ENCODE results near the gene KIAA0930. TPM values are rescaled to one million over a fixed set of nuclear protein-coding genes. Genes with fewer than 3 reads are reported as not detected.

KIAA0930 gene
- total RNA-seq, 1 experiment from 2014 or later = 15.2 TPM

DNA sequence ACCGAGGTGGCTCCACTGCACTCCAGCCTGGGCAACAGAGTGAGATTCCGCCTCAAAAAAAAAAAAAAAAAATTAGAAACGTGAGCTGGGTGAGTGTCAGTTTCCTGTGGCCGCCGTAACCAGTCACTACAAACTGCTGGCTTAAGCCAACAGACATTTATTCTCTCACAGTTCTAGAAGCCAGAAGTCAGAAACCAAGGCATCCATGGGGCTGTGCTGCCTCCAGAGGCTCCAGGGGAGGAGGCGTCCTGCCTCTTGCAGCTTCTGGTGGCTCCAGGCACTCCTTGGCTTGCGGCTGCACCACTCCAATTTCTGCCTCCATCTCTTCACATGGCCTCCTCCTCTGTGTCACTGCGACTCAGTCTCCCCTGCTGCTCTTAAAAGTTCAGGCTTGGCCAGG is 11.1 kb upstream of the KIAA0930 start:
- Histone ChIP-seq H3K27ac (no peak overlapping the region), H3K4me3 (no peak overlapping the region), H3K9me3 (replicated peaks) (no peaks in the 10 kb centered on the region), H3K36me3 (no peaks in the 10 kb centered on the region), H3K27me3 (no peaks in the 10 kb centered on the region), H3K4me1 (no peaks in the 10 kb centered on the region)
- no peak for DNase-seq

DNA sequence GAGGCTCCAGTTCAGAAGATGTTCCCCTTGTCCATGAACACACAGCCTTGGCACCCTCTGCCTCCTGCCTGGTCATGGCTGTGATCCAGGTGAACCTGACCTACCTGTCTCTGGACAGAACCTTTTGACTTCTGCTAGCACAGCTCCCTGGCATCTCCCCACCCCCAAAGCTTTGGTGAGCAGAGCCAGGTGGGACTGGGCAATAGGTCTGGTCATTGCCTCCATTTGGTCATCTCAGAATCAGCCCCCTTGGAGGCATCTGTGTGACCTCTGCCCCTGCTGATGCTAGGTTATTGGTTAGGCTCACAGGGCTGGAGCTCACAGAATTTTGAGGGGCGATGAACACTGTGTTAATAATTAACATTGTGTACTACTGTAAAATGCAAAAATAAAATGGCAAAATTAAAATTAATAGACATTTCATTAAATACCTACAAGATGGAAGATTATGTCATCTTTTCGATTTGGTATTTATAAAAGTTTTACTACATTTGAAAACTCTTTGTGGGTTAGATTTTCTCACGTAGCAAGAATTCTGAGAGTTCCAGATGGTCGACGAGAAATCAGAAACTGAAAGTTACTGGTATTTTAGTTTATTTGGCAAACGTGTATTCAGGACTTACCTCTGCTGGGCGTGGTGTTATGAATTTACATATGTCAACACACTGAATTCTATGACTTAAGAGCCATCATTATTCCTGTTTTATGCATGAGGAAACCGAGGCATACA is 8.3 kb upstream of the KIAA0930 start:
- H3K27ac ChIP-seq = no peak overlapping the region
- no peaks in the 10 kb centered on the region for H3K36me3 ChIP-seq
- no peaks in the 10 kb centered on the region for H3K9me3 ChIP-seq (replicated peaks)
- no peaks in the 10 kb centered on the region for H3K4me1 ChIP-seq
- H3K27me3 ChIP-seq = no peaks in the 10 kb centered on the region
- no peak for DNase-seq
- no peak overlapping the region for H3K4me3 ChIP-seq

DNA sequence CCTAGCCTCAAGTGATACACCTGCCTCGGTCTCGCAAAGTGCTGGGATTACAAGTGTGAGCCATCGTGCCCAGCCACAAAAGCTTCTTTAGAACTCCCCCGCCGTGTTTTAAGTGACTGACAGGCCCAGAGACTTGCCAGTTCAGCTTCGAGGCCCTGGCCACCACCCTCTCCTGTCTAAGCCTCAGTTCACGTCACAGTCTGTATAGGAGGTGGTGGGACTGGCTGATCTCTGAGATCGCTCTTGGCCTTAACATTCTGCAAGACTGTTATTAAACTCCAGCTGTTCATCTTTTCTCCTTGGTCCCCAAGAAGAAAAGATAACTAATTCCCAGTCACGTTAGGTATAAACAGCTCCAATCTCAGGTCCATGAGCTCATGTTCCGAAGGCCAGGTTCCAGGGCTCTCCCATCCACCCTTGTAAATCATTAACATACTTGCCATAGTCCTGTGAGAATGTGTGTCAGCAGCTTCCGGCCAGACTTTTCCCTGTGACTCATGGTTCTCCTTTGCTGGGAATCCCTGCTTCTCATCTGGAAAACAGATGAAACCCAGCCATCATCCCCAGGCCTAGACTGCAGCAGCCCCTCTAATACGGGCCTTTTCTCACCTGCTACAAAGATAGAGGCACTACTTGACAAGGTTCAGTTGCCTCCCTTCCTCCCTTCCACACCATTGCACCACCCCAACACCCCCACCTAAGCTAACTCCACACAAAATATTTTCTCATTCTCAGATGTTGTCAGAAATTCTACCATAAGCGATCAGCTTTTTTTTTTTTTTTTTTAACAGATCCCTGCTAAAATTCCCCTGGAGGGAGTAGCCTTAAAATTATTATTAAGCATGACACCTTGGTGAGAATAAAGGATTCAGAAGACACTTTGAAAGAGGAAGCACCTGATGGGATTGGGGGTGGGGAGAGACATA is 5.6 kb upstream of the KIAA0930 start:
- Histone ChIP-seq H3K27me3 (no peaks in the 10 kb centered on the region), H3K9me3 (replicated peaks) (no peaks in the 10 kb centered on the region), H3K4me3 (no peak overlapping the region), H3K36me3 (no peaks in the 10 kb centered on the region), H3K4me1 (no peaks in the 10 kb centered on the region), H3K27ac (no peak overlapping the region)
- peak; percentile 19 to 51 for DNase-seq

DNA sequence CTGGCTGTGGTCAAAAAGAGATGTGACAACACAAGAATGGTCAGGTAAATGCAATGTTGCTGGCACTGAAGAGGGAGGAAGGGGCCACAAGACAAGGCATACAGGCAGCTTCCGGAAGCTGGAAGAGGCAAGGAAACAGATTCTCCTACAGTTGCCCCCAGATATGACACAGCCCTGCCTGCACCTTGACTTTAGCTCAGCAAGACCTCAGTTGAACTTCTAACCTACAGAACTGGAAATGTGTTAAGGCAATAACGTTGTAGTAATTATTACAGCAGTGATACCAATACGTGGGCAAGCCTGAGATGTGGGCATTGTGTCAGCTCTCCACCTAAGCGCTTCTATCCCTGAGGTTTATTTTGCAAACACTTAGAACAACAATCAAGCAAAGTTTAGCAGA is 4.2 kb upstream of the KIAA0930 start:
- no peak overlapping the region for H3K4me3 ChIP-seq
- H3K9me3 ChIP-seq (replicated peaks) = no peaks in the 10 kb centered on the region
- no peaks in the 10 kb centered on the region for H3K4me1 ChIP-seq
- no peak overlapping the region for H3K27ac ChIP-seq
- no peaks in the 10 kb centered on the region for H3K27me3 ChIP-seq
- H3K36me3 ChIP-seq = no peaks in the 10 kb centered on the region
- no peak for DNase-seq

DNA sequence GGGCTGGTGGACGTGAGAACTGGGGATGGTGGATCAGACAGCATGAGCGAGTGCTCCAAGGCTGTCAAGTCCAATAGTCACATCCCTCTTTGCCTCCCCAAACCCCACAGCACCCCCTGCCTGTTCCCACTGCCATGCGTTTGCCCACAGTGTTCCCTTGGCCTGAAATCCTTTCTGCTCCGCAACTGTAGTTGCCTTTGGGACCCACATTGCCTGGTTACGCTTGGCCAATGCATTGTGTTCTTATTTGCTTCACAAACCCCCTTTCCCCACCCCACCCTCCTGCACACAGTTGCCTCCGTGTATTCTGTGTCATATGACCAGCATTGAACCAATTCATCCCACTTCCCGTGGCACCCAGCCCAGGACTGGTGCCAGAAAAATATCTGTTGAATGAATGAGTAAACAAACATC is 2.1 kb upstream of the KIAA0930 start:
- H3K4me3 ChIP-seq = no peak overlapping the region
- no peaks in the 10 kb centered on the region for H3K9me3 ChIP-seq (replicated peaks)
- no peaks in the 10 kb centered on the region for H3K27me3 ChIP-seq
- H3K27ac ChIP-seq = no peak overlapping the region
- H3K4me1 ChIP-seq = no peaks in the 10 kb centered on the region
- peak in 1 of 2 experiments; percentile 9 for DNase-seq
- no peaks in the 10 kb centered on the region for H3K36me3 ChIP-seq

DNA sequence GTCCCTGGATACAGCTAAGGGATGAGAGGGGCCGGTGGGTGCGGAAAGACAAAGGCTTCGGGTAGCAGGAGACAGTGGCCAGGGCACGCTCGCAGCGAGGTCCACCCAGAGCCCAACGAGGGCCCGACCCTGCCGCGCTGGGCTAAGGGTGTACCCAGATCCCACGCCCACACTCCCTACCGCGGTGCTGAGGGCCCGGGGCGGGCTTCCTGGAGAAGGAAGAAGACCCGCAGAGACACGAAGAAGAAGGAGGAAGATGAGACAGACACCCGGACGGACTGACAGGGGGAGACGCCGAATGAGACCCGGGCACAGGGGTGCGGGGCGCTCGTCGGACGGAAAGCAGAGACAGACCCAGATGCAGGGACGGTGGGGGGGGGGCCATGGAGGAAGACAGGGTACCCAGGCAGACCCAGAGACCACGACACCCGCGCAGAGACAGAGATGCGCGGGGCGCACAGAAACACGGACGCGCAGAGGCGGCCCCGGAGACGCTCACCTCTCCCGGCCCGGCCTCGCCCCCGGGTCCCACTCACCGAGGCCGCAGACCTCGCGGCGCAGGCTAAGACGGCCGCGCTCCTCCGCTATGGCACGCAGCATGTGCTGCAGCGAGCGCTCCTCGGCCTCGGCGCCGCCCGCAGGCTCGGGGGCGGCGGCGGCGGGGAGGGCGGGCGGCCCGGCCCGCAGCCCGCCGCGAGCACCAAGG is 437 bp downstream of the KIAA0930 start:
- Histone ChIP-seq H3K4me1 (no peaks in the 10 kb centered on the region), H3K9me3 (replicated peaks) (no peaks in the 10 kb centered on the region), H3K27ac (no peak overlapping the region), H3K27me3 (no peaks in the 10 kb centered on the region), H3K4me3 (peak overlapping the region; percentile 66), H3K36me3 (no peaks in the 10 kb centered on the region)
- DNase-seq = peak; percentile 13 to 29

DNA sequence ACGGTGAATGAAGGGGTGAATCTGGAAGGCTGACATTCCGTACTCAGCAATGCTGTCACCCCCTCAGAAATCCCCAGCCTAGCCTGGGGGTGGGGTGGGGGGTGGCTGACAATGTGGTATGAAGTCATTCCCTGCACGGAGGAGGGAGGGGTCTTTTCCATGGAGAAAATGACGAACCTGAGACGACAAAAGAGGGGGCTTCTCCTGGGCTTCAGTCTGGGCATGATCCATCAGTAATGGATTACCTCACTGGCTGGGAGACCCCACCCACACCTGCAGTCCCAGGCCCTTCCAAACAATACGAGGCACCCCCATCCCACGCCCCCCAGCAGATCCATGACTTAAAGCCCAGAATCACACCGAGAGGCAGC is 1.0 kb downstream of the KIAA0930 start:
- H3K27me3 ChIP-seq = no peaks in the 10 kb centered on the region
- H3K9me3 ChIP-seq (replicated peaks) = no peaks in the 10 kb centered on the region
- no peak for DNase-seq
- H3K4me1 ChIP-seq = no peaks in the 10 kb centered on the region
- H3K36me3 ChIP-seq = no peaks in the 10 kb centered on the region
- peak overlapping the region; percentile 66 for H3K4me3 ChIP-seq
- H3K27ac ChIP-seq = no peak overlapping the region

DNA sequence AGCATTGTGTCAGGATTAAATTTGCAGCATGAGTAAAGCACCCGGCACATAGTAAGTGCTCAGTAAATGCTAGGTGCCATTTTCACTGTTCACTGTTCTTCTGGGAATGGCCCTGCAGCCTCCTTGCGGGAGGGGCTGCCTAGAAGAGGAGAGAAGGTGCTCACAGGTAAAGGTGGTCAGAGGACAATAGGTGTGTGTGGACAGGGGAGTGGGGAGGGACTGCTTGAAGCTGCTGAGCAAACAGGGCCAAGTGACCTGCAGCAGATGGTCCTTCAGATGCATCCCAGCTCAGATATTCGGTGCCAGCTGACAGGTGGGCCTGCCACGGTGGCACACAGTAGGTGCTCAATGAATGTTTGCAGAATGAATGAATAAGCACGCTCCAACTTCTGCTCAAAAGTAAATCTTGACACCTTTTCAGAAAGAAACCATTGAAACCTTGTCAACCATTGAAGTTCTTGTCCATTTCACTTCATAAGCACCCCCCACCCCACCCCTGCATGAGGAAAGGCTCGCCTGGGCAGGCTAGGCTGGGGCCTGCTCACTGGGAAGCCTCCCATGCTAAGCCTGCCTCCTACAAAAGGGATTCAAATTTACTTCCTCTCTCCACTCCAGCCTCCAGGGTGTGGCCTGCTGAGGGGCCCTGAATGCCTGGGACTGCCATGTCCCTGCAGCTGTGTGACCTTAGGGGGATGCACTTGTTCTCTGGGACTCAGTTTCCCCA is 1.6 kb downstream of the KIAA0930 start:
- Histone ChIP-seq H3K36me3 (no peaks in the 10 kb centered on the region), H3K27ac (no peak overlapping the region), H3K9me3 (replicated peaks) (no peaks in the 10 kb centered on the region), H3K27me3 (no peaks in the 10 kb centered on the region), H3K4me3 (no peak overlapping the region), H3K4me1 (no peaks in the 10 kb centered on the region)
- no peak for DNase-seq

DNA sequence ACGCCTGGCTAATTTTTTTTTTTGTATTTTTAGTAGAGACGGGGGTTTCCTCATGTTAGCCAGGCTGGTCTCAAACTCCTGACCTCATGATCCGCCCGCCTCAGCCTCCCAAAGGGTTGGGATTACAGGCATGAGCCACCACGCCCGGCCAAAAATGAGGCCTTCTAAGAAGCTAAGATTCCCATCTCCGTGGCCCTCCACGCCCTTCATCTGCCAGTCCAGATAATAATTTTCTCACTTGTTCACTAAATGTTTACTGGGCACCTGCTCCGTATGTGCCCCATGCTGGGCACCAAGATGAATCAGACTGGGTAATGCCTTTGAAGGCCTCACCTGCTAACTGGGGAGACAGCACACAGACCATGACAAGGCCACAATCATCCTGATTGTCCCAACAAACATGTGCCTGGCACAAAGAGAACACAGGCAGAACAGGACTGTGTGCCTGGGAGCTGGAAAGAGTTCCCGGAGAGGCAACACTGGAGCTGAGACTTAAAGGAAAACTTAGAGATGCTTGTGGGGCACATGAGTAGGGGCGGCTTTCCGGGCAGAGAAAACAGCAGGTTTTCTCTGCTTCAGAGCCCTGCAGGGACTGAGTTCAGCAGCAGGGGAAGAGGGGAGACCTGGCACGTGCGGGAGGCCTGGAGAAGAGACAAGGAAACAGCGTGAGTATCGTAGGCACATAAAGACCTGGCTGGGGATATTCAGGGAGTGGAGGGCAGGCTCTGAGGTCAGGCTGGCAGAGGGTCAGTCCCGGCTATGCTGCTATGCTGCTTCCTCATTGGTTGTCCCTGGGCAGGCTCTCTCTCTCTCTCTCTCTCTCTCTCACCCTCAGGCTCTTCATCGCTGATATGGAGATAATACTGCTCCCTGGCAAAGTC is 2.4 kb downstream of the KIAA0930 start:
- no peak overlapping the region for H3K27ac ChIP-seq
- no peak overlapping the region for H3K4me3 ChIP-seq
- H3K9me3 ChIP-seq (replicated peaks) = no peaks in the 10 kb centered on the region
- no peaks in the 10 kb centered on the region for H3K27me3 ChIP-seq
- H3K4me1 ChIP-seq = no peaks in the 10 kb centered on the region
- no peak for DNase-seq
- H3K36me3 ChIP-seq = no peaks in the 10 kb centered on the region

DNA sequence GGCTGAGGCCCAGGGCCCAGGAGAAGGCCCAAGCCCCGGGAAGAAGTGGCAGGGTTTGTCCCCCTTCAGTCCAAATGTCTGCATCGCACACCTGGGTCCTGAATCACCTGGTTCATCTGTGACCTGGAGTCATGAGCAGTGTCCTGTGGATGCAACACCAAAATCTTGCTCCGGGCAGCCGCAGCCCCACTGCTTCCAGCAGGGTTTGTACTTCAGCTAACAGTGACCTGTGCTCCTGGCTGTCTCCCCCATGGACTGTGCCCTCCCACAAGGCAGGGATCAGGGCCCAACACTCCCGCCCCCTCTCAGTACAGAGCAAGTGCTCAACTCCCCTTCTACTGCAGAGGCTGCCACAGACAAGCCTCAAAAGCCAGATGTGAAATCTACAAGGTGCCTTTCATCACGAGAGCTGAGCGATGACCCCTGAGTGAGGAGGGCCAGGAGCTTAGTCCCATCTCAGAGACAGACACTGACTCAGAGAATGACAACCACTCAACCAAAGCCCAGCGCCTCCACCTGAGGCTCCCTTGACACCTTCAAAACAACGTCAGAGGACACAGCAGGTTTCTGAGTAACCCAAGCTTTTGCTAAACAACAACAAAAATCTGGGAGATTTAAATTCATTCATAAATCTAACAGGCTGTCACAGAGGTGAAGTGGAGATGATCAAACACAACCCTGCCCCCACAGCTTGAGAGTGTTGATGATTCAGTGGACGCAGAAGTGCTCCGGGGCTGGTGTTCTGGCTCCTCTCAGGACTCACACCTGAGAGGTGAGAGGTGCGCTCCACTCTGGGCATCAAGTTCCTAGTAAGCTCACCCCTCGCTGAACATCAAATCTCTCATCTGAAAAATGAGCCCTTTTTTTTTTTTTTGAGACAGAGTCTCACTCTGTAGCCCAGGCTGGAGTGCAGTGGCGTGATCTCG is 3.4 kb downstream of the KIAA0930 start:
- Histone ChIP-seq H3K4me3 (no peak overlapping the region), H3K27me3 (no peaks in the 10 kb centered on the region), H3K4me1 (no peaks in the 10 kb centered on the region), H3K27ac (no peak overlapping the region), H3K36me3 (no peaks in the 10 kb centered on the region), H3K9me3 (replicated peaks) (no peaks in the 10 kb centered on the region)
- no peak for DNase-seq

DNA sequence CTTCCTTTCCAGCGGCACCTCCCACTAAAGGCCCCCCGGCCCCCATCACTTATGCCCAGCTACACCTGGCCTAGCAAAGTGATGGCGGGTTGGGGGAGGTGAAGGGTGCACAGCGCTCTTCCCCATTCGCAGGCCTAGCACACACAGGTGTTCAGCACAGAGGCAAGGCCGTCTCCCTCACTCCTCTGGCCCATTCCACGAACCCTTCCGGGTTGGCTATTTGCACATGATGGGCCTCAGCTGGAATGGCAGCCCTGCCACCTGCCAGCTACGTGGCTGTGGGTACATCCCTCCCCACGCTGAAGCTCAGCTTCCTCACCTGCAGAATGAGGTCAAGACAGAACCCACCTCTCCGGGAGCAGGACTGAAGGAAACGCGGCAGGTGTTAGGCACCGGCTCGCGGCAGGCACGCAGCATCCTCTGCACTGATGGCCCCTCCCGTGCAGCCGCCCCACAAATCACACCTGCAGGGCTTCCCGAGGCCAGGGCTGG is 4.8 kb downstream of the KIAA0930 start:
- Histone ChIP-seq H3K36me3 (no peaks in the 10 kb centered on the region), H3K27ac (no peak overlapping the region), H3K4me1 (no peaks in the 10 kb centered on the region), H3K4me3 (no peak overlapping the region), H3K9me3 (replicated peaks) (no peaks in the 10 kb centered on the region), H3K27me3 (no peaks in the 10 kb centered on the region)
- DNase-seq = no peak

DNA sequence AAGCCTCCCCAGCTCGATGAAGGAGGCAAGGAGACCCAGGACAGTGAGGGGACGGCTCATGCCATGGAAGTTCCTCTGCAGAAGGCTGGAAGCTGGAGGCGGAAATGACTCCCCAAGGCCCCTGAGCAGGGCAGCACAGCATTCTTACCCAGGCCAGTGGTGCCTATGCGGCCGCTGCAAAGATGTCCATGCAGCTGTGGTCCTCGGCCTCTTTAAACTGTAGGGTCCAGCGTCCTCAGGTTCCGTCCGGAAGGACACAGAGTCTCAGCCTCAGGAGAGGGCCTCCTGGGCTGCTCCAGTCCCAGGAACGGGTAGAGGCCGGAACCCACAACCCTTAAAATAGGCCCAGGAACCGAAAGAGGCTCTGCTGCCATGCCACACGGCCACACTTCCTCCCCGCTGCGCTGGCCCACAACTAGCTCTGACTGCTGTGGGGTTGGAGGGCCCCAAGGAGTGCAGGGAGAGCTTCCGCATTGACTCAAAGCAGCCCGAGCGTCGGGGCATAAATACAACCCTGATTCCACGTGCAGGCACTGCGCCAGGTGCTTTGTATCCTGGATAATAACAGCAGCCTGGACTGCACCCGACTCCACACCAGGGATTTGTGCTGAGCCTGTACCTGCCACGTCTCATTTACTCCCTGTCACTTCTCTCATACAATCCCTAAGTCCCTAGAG is 5.5 kb downstream of the KIAA0930 start:
- Histone ChIP-seq H3K27me3 (no peaks in the 10 kb centered on the region), H3K27ac (no peak overlapping the region), H3K4me1 (no peaks in the 10 kb centered on the region), H3K4me3 (no peak overlapping the region), H3K36me3 (no peaks in the 10 kb centered on the region), H3K9me3 (replicated peaks) (no peaks in the 10 kb centered on the region)
- DNase-seq = no peak
